Lung (tissue), 12 donors: ENCODE measurements around the gene TMEM119. TPM values are rescaled to one million over a fixed set of nuclear protein-coding genes. Genes with fewer than 3 reads are reported as not detected.

ENCODE experiments used
- ATAC-seq: fragments of 200-7000 bp; cut with Tn5 transposase; one replicate; pipeline ENCODE4 v1.9.1; 2020; ENCODE audit warnings: moderate number of reproducible peaks; ENCODE audit not compliant: insufficient read depth, low FRiP score
- DNase-seq, 3 donors: peaks; one replicate each; pipeline ENCODE4 v3.0.0-alpha.2; 2013 to 2017
- H3K27ac ChIP-seq, 2 donors: one replicate each; pipeline ENCODE4 v1.5.1; 2013; ENCODE audit warnings: mild to moderate bottlenecking in 2 of 2, moderate library complexity in 2 of 2, control low read depth in 1 of 2, inconsistent platforms in 1 of 2, low read depth in 1 of 2, low read length in 1 of 2
- H3K27me3 ChIP-seq, 3 donors: one replicate each; pipeline ENCODE4 v1.5.1; 2013; ENCODE audit warnings: low read length in 2 of 3; ENCODE audit not compliant: control insufficient read depth in 3 of 3, insufficient read depth in 3 of 3
- H3K36me3 ChIP-seq, 4 donors: one replicate each; pipeline ENCODE4 v1.5.1; 2013; ENCODE audit warnings: low read length in 4 of 4, mild to moderate bottlenecking in 1 of 4, moderate library complexity in 1 of 4; ENCODE audit not compliant: control insufficient read depth in 4 of 4, insufficient read depth in 4 of 4
- H3K4me1 ChIP-seq, 5 donors: one replicate each; pipeline ENCODE4 v1.5.1; 2013; ENCODE audit warnings: low read length in 5 of 5, mild to moderate bottlenecking in 2 of 5, moderate library complexity in 1 of 5; ENCODE audit not compliant: control insufficient read depth in 5 of 5, insufficient read depth in 5 of 5
- H3K4me3 ChIP-seq: one replicate; pipeline ENCODE4 v1.5.1; 2013; ENCODE audit warnings: mild to moderate bottlenecking, control low read depth, moderate library complexity
- H3K9ac ChIP-seq, 2 donors: one replicate each; pipeline ENCODE4 v1.5.1; 2013; ENCODE audit warnings: low read length in 2 of 2, control low read depth in 1 of 2; ENCODE audit not compliant: insufficient read depth in 1 of 2
- H3K9me3 ChIP-seq, 4 donors: one replicate each; pipeline ENCODE4 v1.5.1; 2013; ENCODE audit warnings: low read length in 3 of 4, mild to moderate bottlenecking in 1 of 4, moderate library complexity in 1 of 4; ENCODE audit not compliant: control insufficient read depth in 4 of 4, insufficient read depth in 3 of 4
- WGBS, 2 donors: extraction: QIAGEN DNeasy Blood & Tissue Kit; methylation state at CpG; one replicate each; pipeline ENCODE4 v1.1.7; 2013; 5-methylcytosine and 5-hydroxymethylcytosine counted together
- polyA plus RNA-seq, 2 donors: library from polyadenylated mRNA; stranded (reverse); fragments of 200-250 nt; gene quantifications; one replicate each; pipeline ENCODE4 v1.2.1, GENCODE V29; 2013
- total RNA-seq, 2 donors: library from RNA; depleted of rRNA in 1 of 2; stranded (reverse); fragments of >200 nt in 1 of 2; gene quantifications; one replicate each; pipeline ENCODE4 v1.2.1, GENCODE V29; 2014 to 2021
- TF ChIP-seq, protein P1 (sequence below): IDR thresholded peaks from 2 replicates; pipeline ENCODE4 v1.5.1; 2012; ENCODE audit warnings: mild to moderate bottlenecking; ENCODE audit errors: control extremely low read depth, extremely low read depth
- donor health status: control.
- donor health status: control.
- donor health status: Bipolar disorder and iron deficiency.
- donor health status: healthy.
- donor health status: DM: yes; HTN: yes; CAD: no.

The TMEM119 gene
- total and polyA plus RNA-seq, 4 donors = 14.4 to 31.9 (median 22.9) TPM

- H3K9ac ChIP-seq = no peak overlapping the region
- no peaks in the 10 kb centered on the region for H3K36me3 ChIP-seq
- 88 to 92% methylated on average over 10 of the region's 10 CpGs for WGBS, 2 donors
- H3K27ac ChIP-seq = no peak overlapping the region
- no peak for ATAC-seq
- TF ChIP-seq, protein P1, sequence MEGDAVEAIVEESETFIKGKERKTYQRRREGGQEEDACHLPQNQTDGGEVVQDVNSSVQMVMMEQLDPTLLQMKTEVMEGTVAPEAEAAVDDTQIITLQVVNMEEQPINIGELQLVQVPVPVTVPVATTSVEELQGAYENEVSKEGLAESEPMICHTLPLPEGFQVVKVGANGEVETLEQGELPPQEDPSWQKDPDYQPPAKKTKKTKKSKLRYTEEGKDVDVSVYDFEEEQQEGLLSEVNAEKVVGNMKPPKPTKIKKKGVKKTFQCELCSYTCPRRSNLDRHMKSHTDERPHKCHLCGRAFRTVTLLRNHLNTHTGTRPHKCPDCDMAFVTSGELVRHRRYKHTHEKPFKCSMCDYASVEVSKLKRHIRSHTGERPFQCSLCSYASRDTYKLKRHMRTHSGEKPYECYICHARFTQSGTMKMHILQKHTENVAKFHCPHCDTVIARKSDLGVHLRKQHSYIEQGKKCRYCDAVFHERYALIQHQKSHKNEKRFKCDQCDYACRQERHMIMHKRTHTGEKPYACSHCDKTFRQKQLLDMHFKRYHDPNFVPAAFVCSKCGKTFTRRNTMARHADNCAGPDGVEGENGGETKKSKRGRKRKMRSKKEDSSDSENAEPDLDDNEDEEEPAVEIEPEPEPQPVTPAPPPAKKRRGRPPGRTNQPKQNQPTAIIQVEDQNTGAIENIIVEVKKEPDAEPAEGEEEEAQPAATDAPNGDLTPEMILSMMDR = no peak
- no peaks in the 10 kb centered on the region for H3K9me3 ChIP-seq
- peaks cover 0 to 21% (median 7%) of the 10 kb centered on the region in 5 donors for H3K4me1 ChIP-seq
- no peak for DNase-seq
- H3K27me3 ChIP-seq = no peaks in the 10 kb centered on the region
- H3K4me3 ChIP-seq = no peak overlapping the region
Observed at GRCh38 chr12:108607981-108608600, 10.2 kb upstream of the TMEM119 start.

- TF ChIP-seq, protein P1 = no peak
- ATAC-seq (no peak), DNase-seq (no peak)
- H3K4me1 ChIP-seq = peaks cover 0 to 18% (median 7%) of the 10 kb centered on the region in 5 donors
- H3K9me3 ChIP-seq = no peaks in the 10 kb centered on the region
- H3K36me3 ChIP-seq = no peaks in the 10 kb centered on the region
- H3K4me3 ChIP-seq = no peak overlapping the region
- no peaks in the 10 kb centered on the region for H3K27me3 ChIP-seq
- no peak overlapping the region for H3K27ac ChIP-seq
- WGBS, 2 donors = 78 to 84% methylated on average over 9 of the region's 9 CpGs
- H3K9ac ChIP-seq = no peak overlapping the region
Observed at GRCh38 chr12:108606492-108606891, 8.6 kb upstream of the TMEM119 start.

DNA sequence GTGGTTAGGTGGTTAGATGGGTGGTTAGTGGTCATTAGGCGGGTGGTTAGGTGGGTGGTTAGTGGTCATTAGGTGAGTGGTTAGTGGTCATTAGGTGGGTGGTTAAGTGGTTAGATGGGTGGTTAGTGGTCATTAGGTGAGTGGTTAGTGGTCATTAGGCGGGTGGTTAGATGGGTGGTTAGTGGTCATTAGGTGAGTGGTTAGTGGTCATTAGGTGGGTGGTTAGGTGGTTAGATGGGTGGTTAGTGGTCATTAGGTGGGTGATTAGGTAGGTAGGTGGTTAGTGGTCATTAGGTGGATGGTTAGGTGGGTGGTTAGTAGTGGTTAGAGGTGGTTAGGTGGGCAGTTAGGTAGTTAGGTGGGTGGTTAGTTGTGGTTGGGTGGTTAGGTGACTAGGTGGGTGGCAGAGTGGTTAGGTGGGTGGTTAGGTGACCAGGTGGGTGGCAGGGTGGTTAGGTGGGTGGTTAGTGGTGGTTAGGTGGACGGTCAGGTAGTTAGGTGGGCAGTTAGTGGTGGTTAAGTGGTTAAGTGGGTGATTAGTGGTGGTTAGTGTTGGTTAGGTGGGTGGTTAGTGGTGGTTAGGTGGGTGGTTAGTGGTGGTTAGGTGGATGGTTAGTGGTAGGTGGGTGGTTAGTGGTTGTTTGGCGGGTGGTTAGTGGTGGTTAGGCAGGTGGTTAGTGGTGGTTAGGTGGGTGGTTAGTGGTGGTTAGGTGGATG, 8.0 kb upstream of the TMEM119 start:
- no peak for DNase-seq
- Histone ChIP-seq H3K9me3 (no peaks in the 10 kb centered on the region), H3K27ac (no peak overlapping the region), H3K4me1 (peaks cover 0 to 16% (median 7%) of the 10 kb centered on the region in 5 donors), H3K36me3 (no peaks in the 10 kb centered on the region), H3K27me3 (no peaks in the 10 kb centered on the region), H3K4me3 (no peak overlapping the region), H3K9ac (no peak overlapping the region)
- TF ChIP-seq, protein P1 = no peak
- no peak for ATAC-seq
- 92 to 95% methylated on average over 4 of the region's 4 CpGs for WGBS, 2 donors
